HEK293 (cell line): Measurements from ENCODE around the gene ALG3.

ENCODE experiments used
- GLIS2 ChIP-seq: fragments of 450-650 bp; formaldehyde crosslinking; IDR thresholded peaks from 2 replicates; pipeline ENCODE4 v1.5.1; 2016; ENCODE audit warnings: missing biosample characterization, missing genetic modification characterization
- ZNF169 ChIP-seq: fragments of 450-650 bp; formaldehyde crosslinking; IDR thresholded peaks from 2 replicates; pipeline ENCODE4 v1.5.1; 2016; ENCODE audit warnings: missing biosample characterization, missing genetic modification characterization
- ZNF175 ChIP-seq: fragments of 450-650 bp; formaldehyde crosslinking; IDR thresholded peaks from 2 replicates; pipeline ENCODE4 v1.5.1; 2016; ENCODE audit warnings: missing biosample characterization, missing genetic modification characterization
- ZNF19 ChIP-seq: fragments of 450-650 bp; formaldehyde crosslinking; IDR thresholded peaks from 2 replicates; pipeline ENCODE4; 2016; ENCODE audit warnings: missing biosample characterization, missing genetic modification characterization, low read depth
- ZNF239 ChIP-seq: fragments of 450-650 bp; formaldehyde crosslinking; IDR thresholded peaks from 2 replicates; pipeline ENCODE4 v1.5.1; 2016; ENCODE audit warnings: missing biosample characterization, missing genetic modification characterization
- ZNF600 ChIP-seq: fragments of 450-650 bp; formaldehyde crosslinking; IDR thresholded peaks from 2 replicates; pipeline ENCODE4 v1.5.1; 2016; ENCODE audit warnings: missing biosample characterization, missing genetic modification characterization
- ZNF707 ChIP-seq: fragments of 450-650 bp; formaldehyde crosslinking; IDR thresholded peaks from 2 replicates; pipeline ENCODE4 v1.5.1; 2016; ENCODE audit warnings: missing biosample characterization, missing genetic modification characterization
- ZNF777 ChIP-seq: fragments of 450-650 bp; formaldehyde crosslinking; IDR thresholded peaks from 2 replicates; pipeline ENCODE4 v1.5.1; 2017; ENCODE audit warnings: missing biosample characterization, missing genetic modification characterization, borderline replicate concordance
- TF ChIP-seq, protein P1 (sequence below): fragments of 450-650 bp; formaldehyde crosslinking; IDR thresholded peaks from 2 replicates; pipeline ENCODE4 v1.5.1; 2016; ENCODE audit warnings: missing biosample characterization, missing genetic modification characterization
- TF ChIP-seq, protein P2 (sequence below): fragments of 450-650 bp; formaldehyde crosslinking; IDR thresholded peaks from 2 replicates; pipeline ENCODE4 v1.5.1; 2016; ENCODE audit warnings: missing biosample characterization, missing genetic modification characterization

DNA sequence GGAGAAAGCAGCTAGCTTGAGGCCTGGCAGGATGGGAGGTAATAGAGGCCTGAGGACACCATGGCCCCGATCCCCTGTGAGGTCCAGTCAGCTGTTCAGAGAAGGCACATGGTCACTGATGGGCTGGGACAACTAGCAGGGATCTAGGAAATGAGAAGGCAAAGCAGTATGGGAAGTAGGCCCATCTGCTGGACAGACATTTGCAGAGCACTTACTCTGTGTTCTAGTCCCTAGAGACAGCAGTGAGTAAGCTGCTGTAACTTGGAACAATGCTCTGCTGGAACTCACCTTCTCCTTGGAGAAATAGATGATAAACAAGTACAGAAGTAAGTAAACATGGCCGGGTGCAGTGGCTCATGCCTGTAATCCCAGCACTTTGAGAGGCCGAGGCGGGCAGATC lies 34.2 kb upstream of the ALG3 start:
- no peak for TF ChIP-seq ZNF175 (tag by site-specific recombination)
- TF ChIP-seq, protein P1, sequence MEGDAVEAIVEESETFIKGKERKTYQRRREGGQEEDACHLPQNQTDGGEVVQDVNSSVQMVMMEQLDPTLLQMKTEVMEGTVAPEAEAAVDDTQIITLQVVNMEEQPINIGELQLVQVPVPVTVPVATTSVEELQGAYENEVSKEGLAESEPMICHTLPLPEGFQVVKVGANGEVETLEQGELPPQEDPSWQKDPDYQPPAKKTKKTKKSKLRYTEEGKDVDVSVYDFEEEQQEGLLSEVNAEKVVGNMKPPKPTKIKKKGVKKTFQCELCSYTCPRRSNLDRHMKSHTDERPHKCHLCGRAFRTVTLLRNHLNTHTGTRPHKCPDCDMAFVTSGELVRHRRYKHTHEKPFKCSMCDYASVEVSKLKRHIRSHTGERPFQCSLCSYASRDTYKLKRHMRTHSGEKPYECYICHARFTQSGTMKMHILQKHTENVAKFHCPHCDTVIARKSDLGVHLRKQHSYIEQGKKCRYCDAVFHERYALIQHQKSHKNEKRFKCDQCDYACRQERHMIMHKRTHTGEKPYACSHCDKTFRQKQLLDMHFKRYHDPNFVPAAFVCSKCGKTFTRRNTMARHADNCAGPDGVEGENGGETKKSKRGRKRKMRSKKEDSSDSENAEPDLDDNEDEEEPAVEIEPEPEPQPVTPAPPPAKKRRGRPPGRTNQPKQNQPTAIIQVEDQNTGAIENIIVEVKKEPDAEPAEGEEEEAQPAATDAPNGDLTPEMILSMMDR (tag by site-specific recombination), result no peak
- TF ChIP-seq, protein P2, sequence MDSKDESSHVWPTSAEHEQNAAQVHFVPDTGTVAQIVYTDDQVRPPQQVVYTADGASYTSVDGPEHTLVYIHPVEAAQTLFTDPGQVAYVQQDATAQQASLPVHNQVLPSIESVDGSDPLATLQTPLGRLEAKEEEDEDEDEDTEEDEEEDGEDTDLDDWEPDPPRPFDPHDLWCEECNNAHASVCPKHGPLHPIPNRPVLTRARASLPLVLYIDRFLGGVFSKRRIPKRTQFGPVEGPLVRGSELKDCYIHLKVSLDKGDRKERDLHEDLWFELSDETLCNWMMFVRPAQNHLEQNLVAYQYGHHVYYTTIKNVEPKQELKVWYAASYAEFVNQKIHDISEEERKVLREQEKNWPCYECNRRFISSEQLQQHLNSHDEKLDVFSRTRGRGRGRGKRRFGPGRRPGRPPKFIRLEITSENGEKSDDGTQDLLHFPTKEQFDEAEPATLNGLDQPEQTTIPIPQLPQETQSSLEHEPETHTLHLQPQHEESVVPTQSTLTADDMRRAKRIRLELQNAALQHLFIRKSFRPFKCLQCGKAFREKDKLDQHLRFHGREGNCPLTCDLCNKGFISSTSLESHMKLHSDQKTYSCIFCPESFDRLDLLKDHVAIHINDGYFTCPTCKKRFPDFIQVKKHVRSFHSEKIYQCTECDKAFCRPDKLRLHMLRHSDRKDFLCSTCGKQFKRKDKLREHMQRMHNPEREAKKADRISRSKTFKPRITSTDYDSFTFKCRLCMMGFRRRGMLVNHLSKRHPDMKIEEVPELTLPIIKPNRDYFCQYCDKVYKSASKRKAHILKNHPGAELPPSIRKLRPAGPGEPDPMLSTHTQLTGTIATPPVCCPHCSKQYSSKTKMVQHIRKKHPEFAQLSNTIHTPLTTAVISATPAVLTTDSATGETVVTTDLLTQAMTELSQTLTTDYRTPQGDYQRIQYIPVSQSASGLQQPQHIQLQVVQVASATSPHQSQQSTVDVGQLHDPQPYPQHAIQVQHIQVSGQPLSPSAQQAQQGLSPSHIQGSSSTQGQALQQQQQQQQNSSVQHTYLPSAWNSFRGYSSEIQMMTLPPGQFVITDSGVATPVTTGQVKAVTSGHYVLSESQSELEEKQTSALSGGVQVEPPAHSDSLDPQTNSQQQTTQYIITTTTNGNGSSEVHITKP (tag by site-specific recombination), result no peak
- TF ChIP-seq ZNF169 (tag by site-specific recombination), result no peak
- no peak for TF ChIP-seq ZNF707 (tag by site-specific recombination)
- TF ChIP-seq GLIS2, result no peak
- TF ChIP-seq ZNF19 (tag by site-specific recombination), result no peak
- TF ChIP-seq ZNF239, result no peak
- no peak for TF ChIP-seq ZNF777 (tag by site-specific recombination)
- no peak for TF ChIP-seq ZNF600 (tag by site-specific recombination)
